GM21717 (cell line): ENCODE data around the gene GPR15.
A peak's percentile ranks its signal among the peaks of the same experiment; 100 is the strongest.

Experiments
- ATAC-seq: cut with Tn5 transposase; IDR thresholded peaks from one replicate; pipeline ENCODE4 v1.9.1; 2021; ENCODE audit warnings: mild to moderate bottlenecking, moderate library complexity; ENCODE audit not compliant: unreplicated experiment

The GPR15 gene

DNA sequence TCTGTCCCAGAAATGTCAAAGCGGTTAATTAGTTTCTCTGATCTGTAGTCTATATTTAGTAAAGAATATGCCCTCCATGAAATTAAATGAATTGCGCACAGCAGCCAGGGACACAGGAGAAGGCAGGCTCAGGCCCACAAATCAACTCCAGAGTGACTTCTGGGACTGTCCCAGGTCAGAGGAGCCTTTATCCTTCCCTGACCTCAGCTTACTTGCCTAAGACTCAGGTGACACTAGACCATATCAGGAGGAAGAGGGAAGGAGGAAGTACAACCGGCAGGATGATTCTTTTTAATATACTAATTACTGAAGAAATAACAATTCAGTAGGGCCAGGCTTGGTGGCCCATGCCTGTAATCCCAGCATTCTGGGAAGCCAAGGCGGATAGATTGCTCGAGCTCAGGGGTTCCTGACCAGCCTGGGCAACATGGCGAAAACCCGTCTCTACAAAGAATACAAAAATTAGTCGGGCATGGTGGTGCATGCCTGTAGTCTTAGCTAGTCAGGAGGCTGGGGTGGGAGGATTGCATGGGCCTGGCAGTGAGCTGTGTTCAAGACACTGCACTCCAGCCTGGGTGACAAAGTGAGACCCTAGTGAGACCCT, 1.8 kb upstream of the GPR15 start:
- no peak for ATAC-seq

GRCh38 chr3:98530676-98531075, 1.1 kb upstream of the GPR15 start:
- ATAC-seq: no peak

DNA sequence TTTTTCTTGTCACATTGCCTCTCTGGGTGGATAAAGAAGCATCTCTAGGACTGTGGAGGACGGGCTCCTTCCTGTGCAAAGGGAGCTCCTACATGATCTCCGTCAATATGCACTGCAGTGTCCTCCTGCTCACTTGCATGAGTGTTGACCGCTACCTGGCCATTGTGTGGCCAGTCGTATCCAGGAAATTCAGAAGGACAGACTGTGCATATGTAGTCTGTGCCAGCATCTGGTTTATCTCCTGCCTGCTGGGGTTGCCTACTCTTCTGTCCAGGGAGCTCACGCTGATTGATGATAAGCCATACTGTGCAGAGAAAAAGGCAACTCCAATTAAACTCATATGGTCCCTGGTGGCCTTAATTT, 478 bp downstream of the GPR15 start:
- no peak for ATAC-seq

GRCh38 chr3:98532709-98533571, 1.2 kb downstream of the GPR15 start:
- no peak for ATAC-seq

DNA sequence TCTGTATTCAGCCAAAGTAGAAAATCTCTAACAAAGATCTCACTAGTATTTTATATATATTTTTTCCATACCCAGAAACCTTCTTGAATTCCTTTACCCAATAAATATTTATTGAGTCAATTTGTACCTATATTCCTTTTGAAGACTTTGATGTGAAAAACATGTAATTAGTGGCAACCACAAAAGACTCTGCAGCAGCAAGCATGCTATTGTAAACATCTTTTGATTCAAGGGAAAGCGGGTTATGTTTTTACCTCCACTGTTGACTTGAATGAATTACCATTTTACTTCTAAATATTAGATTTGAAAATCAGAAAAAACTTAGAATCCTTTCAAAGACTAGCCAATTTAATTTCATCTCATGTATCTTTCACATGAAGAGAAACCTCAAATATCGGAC, 2.4 kb downstream of the GPR15 start:
- ATAC-seq: no peak

- ATAC-seq: no peak
Measured at GRCh38 chr3:98534734-98535133, 3.0 kb downstream of the GPR15 start.

- peak; percentile 71 for ATAC-seq
Measured at GRCh38 chr3:98536456-98537017, 4.8 kb downstream of the GPR15 start.

GRCh38 chr3:98540346-98540745, 8.6 kb downstream of the GPR15 start:
- ATAC-seq: peak; percentile 59

DNA sequence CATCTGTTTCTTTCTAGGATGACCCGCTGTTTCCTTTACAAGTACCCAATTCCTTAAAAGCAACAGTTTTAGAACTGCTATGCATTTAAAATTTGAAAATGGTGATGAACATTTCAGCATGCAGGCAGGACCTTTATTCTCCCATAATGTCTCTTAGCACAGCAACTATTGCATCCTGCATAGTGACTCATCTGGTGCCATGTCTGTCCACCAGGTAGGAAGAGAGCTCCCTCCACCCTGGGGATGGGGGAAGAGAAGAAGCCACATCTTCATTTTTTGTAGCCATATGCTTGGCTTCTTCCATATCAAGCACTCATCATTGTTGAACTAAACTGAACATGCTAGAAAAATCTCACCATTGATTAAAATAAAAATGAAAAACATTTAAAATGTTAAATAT, 9.9 kb downstream of the GPR15 start:
- ATAC-seq: no peak

GRCh38 chr3:98542623-98543022, 10.8 kb downstream of the GPR15 start:
- no peak for ATAC-seq

DNA sequence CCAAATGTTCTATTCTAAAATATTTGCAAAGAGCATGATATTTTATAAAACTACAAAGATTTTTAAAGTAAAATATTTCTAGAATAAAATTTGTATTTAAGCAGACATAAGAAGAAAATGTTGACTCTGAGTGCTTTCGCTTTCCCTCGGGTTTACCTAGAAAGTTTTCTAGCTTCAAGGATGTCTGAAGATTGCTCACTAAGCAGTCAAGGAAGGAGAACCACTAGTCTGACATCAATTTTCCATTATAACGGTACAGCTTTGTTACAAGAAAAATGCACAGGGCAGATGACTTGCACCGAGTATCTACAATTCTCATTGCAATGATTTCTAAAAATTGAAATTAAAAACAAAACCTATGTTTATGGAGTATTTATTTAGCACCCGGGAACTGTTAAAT, 14.2 kb downstream of the GPR15 start:
- ATAC-seq: peak; percentile 57

GRCh38 chr3:98548544-98548943, 16.8 kb downstream of the GPR15 start:
- no peak for ATAC-seq

DNA sequence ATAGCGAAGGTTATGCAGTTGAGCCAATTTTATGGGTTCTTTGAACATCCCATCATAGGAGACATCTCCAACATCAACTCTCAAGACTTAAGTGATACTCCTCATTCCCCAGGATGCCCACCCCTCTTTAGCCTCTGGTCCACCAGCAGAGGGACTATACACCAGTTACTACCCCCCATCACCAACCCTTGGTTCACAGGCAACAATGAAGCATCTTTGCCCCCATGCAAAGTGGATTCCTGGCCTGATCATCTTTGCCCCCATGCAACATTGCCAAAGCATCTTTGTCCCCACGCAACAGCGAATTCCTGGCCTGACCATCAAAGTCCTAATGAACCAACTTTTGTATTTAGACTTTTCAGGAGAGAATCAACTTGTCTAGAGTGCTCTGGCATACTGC, 19.1 kb downstream of the GPR15 start:
- ATAC-seq: no peak

- no peak for ATAC-seq
Measured at GRCh38 chr3:98551236-98551635, 19.5 kb downstream of the GPR15 start.

DNA sequence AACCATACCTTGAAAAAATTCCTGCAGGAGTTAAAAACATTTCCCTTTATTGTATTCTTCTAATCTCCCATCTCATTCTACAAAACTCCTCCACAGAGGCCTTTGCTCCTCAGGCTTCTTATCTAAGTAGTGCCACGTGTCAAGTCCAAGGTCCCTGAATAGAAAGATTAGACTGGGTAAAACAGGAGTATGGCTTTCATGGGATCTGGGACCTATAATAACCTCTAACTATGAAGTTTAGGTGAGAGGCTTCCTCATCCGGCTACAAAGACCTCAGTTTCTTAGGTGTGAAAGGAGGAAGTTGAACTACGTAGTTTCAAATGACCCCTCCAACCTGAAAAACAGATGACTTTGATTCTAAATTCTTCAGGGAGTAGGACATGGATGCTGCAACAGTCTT, 20.0 kb downstream of the GPR15 start:
- no peak for ATAC-seq

GRCh38 chr3:98552232-98553020, 20.6 kb downstream of the GPR15 start:
- no peak for ATAC-seq

DNA sequence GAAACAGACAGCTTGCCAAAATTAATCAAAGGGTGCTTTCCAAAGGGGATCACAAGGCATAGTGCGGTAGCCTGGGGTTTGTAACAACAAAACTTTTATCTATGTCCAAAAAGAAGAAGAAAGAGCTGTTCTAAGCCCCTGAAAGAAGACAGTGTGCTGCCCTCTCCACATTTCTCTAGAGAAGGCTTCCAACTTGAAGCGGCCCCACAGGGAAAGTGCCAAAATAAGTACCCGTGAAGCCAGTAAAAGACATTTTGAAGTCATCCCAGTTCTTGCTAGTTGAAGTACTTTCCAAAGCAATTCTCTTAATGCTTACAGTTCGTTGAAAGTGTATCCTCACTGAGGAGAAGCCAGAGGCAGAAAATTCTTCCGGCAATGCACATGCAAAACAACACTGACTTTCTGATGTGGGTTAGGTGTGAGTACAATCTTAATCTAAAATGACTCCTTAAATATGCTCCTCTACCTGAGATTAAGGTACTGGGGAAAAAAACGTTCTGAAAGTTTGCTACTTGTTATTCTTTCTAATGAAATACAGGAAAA, 21.3 kb downstream of the GPR15 start:
- no peak for ATAC-seq

DNA sequence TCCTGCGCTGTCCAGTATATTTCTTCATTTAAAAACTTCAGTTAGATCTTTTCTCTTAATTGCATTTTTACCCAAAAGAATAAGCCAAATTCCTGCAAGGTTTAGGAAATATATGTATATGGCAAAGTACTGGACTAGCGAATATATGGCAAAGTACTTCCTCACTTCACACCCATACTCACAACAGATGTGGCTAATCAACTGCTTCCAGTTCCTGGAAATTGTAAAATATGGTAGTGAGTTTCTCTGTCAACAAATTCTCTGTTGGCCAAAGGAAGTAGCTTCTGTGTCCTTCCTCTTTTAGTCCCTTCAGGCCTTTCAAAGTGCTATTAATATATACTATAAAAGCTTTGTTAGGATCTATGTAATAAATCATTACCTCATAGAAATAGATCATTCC, 22.0 kb downstream of the GPR15 start:
- no peak for ATAC-seq

GRCh38 chr3:98554580-98554979, 22.8 kb downstream of the GPR15 start:
- ATAC-seq: no peak

GRCh38 chr3:98555025-98555379, 23.2 kb downstream of the GPR15 start:
- no peak for ATAC-seq
